Neural progenitor cell (in vitro differentiated cells): ENCODE measurements around the gene PROM2.

ENCODE experiments used
- EZH2 ChIP-seq: fragments of 200-600 bp; sonication (generic); IDR thresholded peaks from 2 replicates; pipeline ENCODE4 v1.6.1; 2017; ENCODE audit warnings: antibody characterized with exemption, mild to moderate bottlenecking, moderate library complexity
- EZH2phosphoT487 ChIP-seq: fragments of 200-600 bp; sonication (generic); IDR thresholded peaks from 2 replicates; pipeline ENCODE4 v1.6.1; 2017; ENCODE audit warnings: antibody characterized with exemption
- TF ChIP-seq, protein P1 (sequence below): fragments of 200-600 bp; sonication (generic); IDR thresholded peaks from 2 replicates; pipeline ENCODE4 v1.5.1; 2017; ENCODE audit warnings: antibody characterized with exemption, mild to moderate bottlenecking

DNA sequence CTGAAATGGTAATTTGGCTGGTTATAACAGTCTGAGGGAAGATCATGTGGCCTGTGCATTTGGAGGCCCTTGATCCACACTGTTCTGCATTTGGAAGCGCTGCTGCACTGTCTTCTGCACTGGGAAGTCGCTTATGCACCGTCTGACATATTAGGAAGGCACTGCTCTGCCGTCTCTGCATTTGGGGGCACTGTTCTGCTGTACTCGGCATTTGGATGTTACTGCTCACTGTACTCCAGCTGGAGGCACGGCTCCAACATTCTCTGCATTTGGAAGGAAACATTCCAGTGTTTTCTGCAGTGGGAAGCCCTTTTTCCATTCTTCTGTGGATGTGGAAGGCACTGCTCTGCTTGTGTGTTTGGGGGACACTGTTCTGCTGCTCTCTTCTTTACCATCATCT, 9.6 kb upstream of the PROM2 start:
- TF ChIP-seq EZH2 (no peak), EZH2phosphoT487 (no peak)
- TF ChIP-seq, protein P1, sequence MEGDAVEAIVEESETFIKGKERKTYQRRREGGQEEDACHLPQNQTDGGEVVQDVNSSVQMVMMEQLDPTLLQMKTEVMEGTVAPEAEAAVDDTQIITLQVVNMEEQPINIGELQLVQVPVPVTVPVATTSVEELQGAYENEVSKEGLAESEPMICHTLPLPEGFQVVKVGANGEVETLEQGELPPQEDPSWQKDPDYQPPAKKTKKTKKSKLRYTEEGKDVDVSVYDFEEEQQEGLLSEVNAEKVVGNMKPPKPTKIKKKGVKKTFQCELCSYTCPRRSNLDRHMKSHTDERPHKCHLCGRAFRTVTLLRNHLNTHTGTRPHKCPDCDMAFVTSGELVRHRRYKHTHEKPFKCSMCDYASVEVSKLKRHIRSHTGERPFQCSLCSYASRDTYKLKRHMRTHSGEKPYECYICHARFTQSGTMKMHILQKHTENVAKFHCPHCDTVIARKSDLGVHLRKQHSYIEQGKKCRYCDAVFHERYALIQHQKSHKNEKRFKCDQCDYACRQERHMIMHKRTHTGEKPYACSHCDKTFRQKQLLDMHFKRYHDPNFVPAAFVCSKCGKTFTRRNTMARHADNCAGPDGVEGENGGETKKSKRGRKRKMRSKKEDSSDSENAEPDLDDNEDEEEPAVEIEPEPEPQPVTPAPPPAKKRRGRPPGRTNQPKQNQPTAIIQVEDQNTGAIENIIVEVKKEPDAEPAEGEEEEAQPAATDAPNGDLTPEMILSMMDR: no peak
